HCT116 (cell line): ENCODE data around the gene HES6. TPM values are rescaled to one million over a fixed set of nuclear protein-coding genes. Genes with fewer than 3 reads are reported as not detected.

Experiments used
- ATAC-seq: fragments of 200-7000 bp; cut with Tn5 transposase; 2 replicates; pipeline ENCODE4 v1.9.1; 2020; ENCODE audit warnings: mild to moderate bottlenecking, moderate library complexity
- BruUV-seq: library from RNA; stranded (reverse); fragments of 400-500 nt; replicated peaks from 2 replicates; lab custom pipeline; 2021; lab: Mats Ljungman, UMichigan
- CTCF ChIA-PET: fragments of 300-600 bp; sonication (Branson Sonifier 250); formaldehyde crosslinking; loops from one replicate; lab custom pipeline; 2021; ENCODE audit warnings: antibody characterized with exemption; lab: Charles Lee
- POLR2A ChIA-PET: fragments of 300-600, 350-600 bp; sonication (Branson Sonifier 250); formaldehyde crosslinking; loops from one replicate; lab custom pipeline; 2021; ENCODE audit warnings: antibody characterized with exemption; lab: Charles Lee
- RAD21 ChIA-PET, 2 experiments: fragments of 300-600 bp; sonication (Branson Sonifier 250); formaldehyde crosslinking; loops; one replicate each; lab custom pipeline; 2023; ENCODE audit warnings: low total read pairs in 2 of 2; ENCODE audit not compliant: uncharacterized antibody in 2 of 2, unreplicated experiment in 2 of 2, low non-redundant PET in 1 of 2; lab: Charles Lee
- DNase-seq: peaks from one replicate; pipeline ENCODE4 v3.0.0-alpha.2; 2010; ENCODE audit warnings: low read depth, low spot score
- H2AFZ ChIP-seq: fragments of 200-600 bp; shearing (Covaris generic), sonication (generic); 2 replicates; pipeline ENCODE4 v1.6.1; 2017; ENCODE audit warnings: low read depth, mixed run types, mixed read lengths, antibody characterized with exemption, low read length; ENCODE audit not compliant: poor library complexity, severe bottlenecking
- H3K27ac ChIP-seq: 2 replicates; pipeline ENCODE4 v1.5.1; 2012; ENCODE audit warnings: low read depth, low read length
- H3K27me3 ChIP-seq: fragments of 200-600 bp; sonication (generic); 2 replicates; pipeline ENCODE4 v1.6.1; 2016; ENCODE audit warnings: mixed run types, low read length, mixed read lengths; ENCODE audit not compliant: insufficient read depth
- H3K36me3 ChIP-seq, 2 experiments: fragments of 200-500 bp in 1 of 2; fragments of 200-600 bp in 1 of 2; sonication (Bioruptor generic) in 1 of 2; sonication (generic) in 1 of 2; 2 replicates each; pipeline versions ENCODE4 v1.5.1 to v1.6.1; 2014 to 2016; ENCODE audit warnings: low read length in 2 of 2, inconsistent platforms in 1 of 2, mixed read lengths in 1 of 2, mixed run types in 1 of 2; ENCODE audit not compliant: insufficient read depth in 2 of 2, control insufficient read depth in 1 of 2
- H3K4me1 ChIP-seq, 2 experiments: fragments of 200-600 bp in 1 of 2; sonication (generic) in 1 of 2; 2 replicates each; pipeline versions ENCODE4 v1.5.1 to v1.6.1; 2012 to 2017; ENCODE audit warnings: low read length in 2 of 2, inconsistent platforms in 1 of 2, mild to moderate bottlenecking in 1 of 2, mixed read lengths in 1 of 2, mixed run types in 1 of 2, moderate library complexity in 1 of 2; ENCODE audit not compliant: insufficient read depth in 2 of 2, control insufficient read depth in 1 of 2
- H3K4me2 ChIP-seq: fragments of 200-600 bp; sonication (generic); 2 replicates; pipeline ENCODE4 v1.6.1; 2017; ENCODE audit warnings: mixed run types, low read length, mixed read lengths
- H3K4me3 ChIP-seq, 2 experiments: fragments of 200-600 bp in 1 of 2; sonication (generic) in 1 of 2; replicated peaks in 1 of 2; 2 replicates each; pipeline ENCODE4 v1.5.1; 2011 to 2016; ENCODE audit warnings: low read length in 2 of 2, control low read depth in 1 of 2, low read depth in 1 of 2, mild to moderate bottlenecking in 1 of 2, mixed read lengths in 1 of 2, mixed run types in 1 of 2
- H3K79me2 ChIP-seq: fragments of 200-600 bp; sonication (generic); 2 replicates; pipeline ENCODE4 v1.6.1; 2017; ENCODE audit warnings: mild to moderate bottlenecking, mixed run types, low read length, moderate library complexity, mixed read lengths; ENCODE audit not compliant: insufficient read depth
- H3K9ac ChIP-seq: fragments of 200-600 bp; sonication (generic); 2 replicates; pipeline ENCODE4 v1.6.1; 2016; ENCODE audit warnings: low read length, mixed read lengths
- H3K9me2 ChIP-seq: fragments of 200-600 bp; sonication (generic), shearing (Covaris generic); 2 replicates; pipeline ENCODE4 v1.6.1; 2017; ENCODE audit warnings: mixed run types, mild to moderate bottlenecking, moderate library complexity; ENCODE audit not compliant: insufficient read depth
- H3K9me3 ChIP-seq, 2 experiments: fragments of 200-500 bp in 1 of 2; fragments of 200-600 bp in 1 of 2; sonication (Bioruptor generic) in 1 of 2; sonication (generic) in 1 of 2; 2 replicates each; pipeline ENCODE4 v1.6.1; 2014 to 2017; ENCODE audit warnings: low read length in 2 of 2, mixed read lengths in 2 of 2, inconsistent platforms in 1 of 2, low read depth in 1 of 2, mild to moderate bottlenecking in 1 of 2, mixed run types in 1 of 2, moderate library complexity in 1 of 2; ENCODE audit not compliant: control insufficient read depth in 1 of 2, insufficient read depth in 1 of 2
- H4K20me1 ChIP-seq: fragments of 200-600 bp; sonication (generic), shearing (Covaris generic); 2 replicates; pipeline ENCODE4 v1.6.1; 2017; ENCODE audit warnings: mixed run types, mild to moderate bottlenecking, moderate library complexity; ENCODE audit not compliant: insufficient read depth
- CEBPB ChIP-seq: IDR thresholded peaks from 2 replicates; pipeline ENCODE4 v1.6.1; 2012; ENCODE audit warnings: low read depth
- ELF1 ChIP-seq: IDR thresholded peaks from 2 replicates; pipeline ENCODE4 v1.6.1; 2012; ENCODE audit warnings: low read depth, borderline replicate concordance
- EZH2 ChIP-seq: fragments of 200-600 bp; sonication (generic); IDR thresholded peaks from 2 replicates; pipeline ENCODE4 v1.6.1; 2017; ENCODE audit warnings: antibody characterized with exemption, mixed run types
- FOSL1 ChIP-seq: IDR thresholded peaks from 2 replicates; pipeline ENCODE4 v1.6.1; 2012; ENCODE audit warnings: low read depth
- JUND ChIP-seq: IDR thresholded peaks from 2 replicates; pipeline ENCODE4 v1.6.1; 2012
- POLR2A ChIP-seq: IDR thresholded peaks from 2 replicates; pipeline ENCODE4 v1.7.0; 2011; ENCODE audit warnings: borderline replicate concordance; ENCODE audit not compliant: insufficient read depth, insufficient read length; ENCODE audit errors: extremely low read depth
- RAD21 ChIP-seq: IDR thresholded peaks from 2 replicates; pipeline ENCODE4 v1.6.1; 2012; ENCODE audit warnings: low read depth, mild to moderate bottlenecking
- SIN3A ChIP-seq: IDR thresholded peaks from 2 replicates; pipeline ENCODE4 v1.6.1; 2012; ENCODE audit warnings: low read depth
- TCF7L2 ChIP-seq: IDR thresholded peaks from 2 replicates; pipeline ENCODE4 v1.7.0; 2011; ENCODE audit warnings: borderline replicate concordance, inconsistent platforms; ENCODE audit not compliant: insufficient read depth, insufficient read length; ENCODE audit errors: extremely low read depth
- YY1 ChIP-seq: IDR thresholded peaks from 2 replicates; pipeline ENCODE4 v1.6.1; 2011; ENCODE audit warnings: low read length, low read depth, moderate library complexity, mild to moderate bottlenecking; ENCODE audit not compliant: insufficient replicate concordance; ENCODE audit errors: extremely low read depth
- ZFX ChIP-seq: fragments of 450-650 bp; IDR thresholded peaks from 2 replicates; pipeline ENCODE4 v1.6.1; 2017
- ZNF274 ChIP-seq: fragments of 200-500 bp; sonication (Bioruptor generic); IDR thresholded peaks from 2 replicates; pipeline ENCODE4 v1.6.1; 2014; ENCODE audit warnings: mild to moderate bottlenecking, low read depth, low read length, inconsistent platforms
- intact Hi-C: fragments of 100-400 bp; cut with micrococcal nuclease; formaldehyde crosslinking; loops from 2 replicates; pipeline ENCODE4 v1.10.0; 2022
- total RNA-seq: library from RNA; stranded (reverse); gene quantifications from one replicate; pipeline ENCODE4 v1.2.1, GENCODE V29; 2021; ENCODE audit not compliant: unreplicated experiment
- TF ChIP-seq, protein P1 (sequence below): IDR thresholded peaks from 2 replicates; pipeline ENCODE4 v1.6.1; 2012
- TF ChIP-seq, protein P2 (sequence below): IDR thresholded peaks from 2 replicates; pipeline ENCODE4 v1.6.1; 2012; ENCODE audit warnings: low read depth
- TF ChIP-seq, protein P3 (sequence below): IDR thresholded peaks from 2 replicates; pipeline ENCODE4 v1.6.1; 2012
- TF ChIP-seq, protein P4 (sequence below): IDR thresholded peaks from 2 replicates; pipeline ENCODE4 v1.6.1; 2011; ENCODE audit warnings: mild to moderate bottlenecking, low read length, moderate library complexity; ENCODE audit not compliant: insufficient replicate concordance; ENCODE audit errors: extremely low read depth

HES6 gene
- total RNA-seq, 1 experiment from 2014 or later, result 47.8 TPM

DNA sequence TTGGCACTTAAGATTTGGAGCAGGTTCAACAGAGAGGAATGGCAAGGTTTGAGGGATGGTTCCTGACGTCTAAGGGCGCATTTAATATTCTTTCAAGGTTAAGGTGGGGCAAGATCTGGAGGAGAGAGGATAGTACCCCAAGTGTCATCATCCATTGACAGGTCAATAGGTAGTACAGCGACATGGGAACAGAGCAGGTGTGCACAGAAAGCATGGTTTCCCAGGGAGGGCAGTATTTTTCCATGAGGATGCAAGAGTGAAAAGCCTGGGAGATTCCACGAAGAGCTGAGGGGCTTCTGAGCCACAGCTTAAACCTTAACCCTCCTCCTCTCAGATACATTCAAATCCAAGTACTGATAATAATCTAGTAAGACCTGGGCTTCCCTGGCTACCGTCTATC is 9.1 kb downstream of the HES6 start:
- H3K9me2 ChIP-seq, result no peaks in the 10 kb centered on the region
- H3K27ac ChIP-seq, result no peak overlapping the region
- peaks cover 2 to 12% of the 10 kb centered on the region in 2 experiments; a peak in 3 of 4 replicates for H3K4me1 ChIP-seq
- no peaks in the 10 kb centered on the region for H4K20me1 ChIP-seq
- no peaks in the 10 kb centered on the region for H3K79me2 ChIP-seq
- no peaks in the 10 kb centered on the region for H3K9me3 ChIP-seq
- ATAC-seq, result no peak
- TF ChIP-seq TCF7L2 (no peak), SIN3A (no peak), JUND (no peak), ZNF274 (no peak)
- TF ChIP-seq, protein P1, sequence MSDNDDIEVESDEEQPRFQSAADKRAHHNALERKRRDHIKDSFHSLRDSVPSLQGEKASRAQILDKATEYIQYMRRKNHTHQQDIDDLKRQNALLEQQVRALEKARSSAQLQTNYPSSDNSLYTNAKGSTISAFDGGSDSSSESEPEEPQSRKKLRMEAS, result no peak
- intact Hi-C loops, result no loop called here
- no peaks in the 10 kb centered on the region for H3K27me3 ChIP-seq
- DNase-seq, result no peak
- H3K36me3 ChIP-seq, result no peaks in the 10 kb centered on the region
- RAD21 ChIA-PET, result no interaction called here
- no peak overlapping the region for H3K9ac ChIP-seq
- BruUV-seq, result no TSS peak
- no peak overlapping the region for H3K4me3 ChIP-seq
- CTCF ChIA-PET, result no interaction called here
- POLR2A ChIA-PET, result no interaction called here
- H2AFZ ChIP-seq, result no peak overlapping the region
- no peak overlapping the region for H3K4me2 ChIP-seq

DNA sequence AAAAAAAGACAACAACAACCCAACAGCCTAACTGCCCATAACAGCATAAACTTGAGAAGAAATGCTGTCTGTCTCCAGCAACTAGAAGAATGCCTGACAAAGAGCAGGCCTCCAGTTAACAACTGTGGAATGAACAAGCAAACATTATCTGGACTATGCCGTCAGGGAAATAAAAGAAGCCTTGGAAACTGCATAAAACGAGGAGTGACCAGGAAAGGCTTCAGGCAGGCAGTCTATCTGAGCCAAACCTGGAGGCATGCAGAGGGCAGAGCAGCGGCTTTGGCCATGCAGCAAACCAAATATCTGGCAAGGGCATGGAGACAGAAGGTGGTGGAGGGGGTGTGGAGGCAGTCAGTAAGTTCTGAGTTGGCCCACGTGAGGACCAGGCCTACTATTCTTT is 11.1 kb downstream of the HES6 start:
- no TSS peak for BruUV-seq
- no peaks in the 10 kb centered on the region for H3K79me2 ChIP-seq
- H3K4me2 ChIP-seq, result no peak overlapping the region
- ChIA-PET POLR2A (no interaction called here), CTCF (no interaction called here), RAD21 (no interaction called here)
- H2AFZ ChIP-seq, result no peak overlapping the region
- H3K9me3 ChIP-seq, result no peaks in the 10 kb centered on the region
- H3K36me3 ChIP-seq, result no peaks in the 10 kb centered on the region
- H4K20me1 ChIP-seq, result no peaks in the 10 kb centered on the region
- intact Hi-C loops, result no loop called here
- no peaks in the 10 kb centered on the region for H3K27me3 ChIP-seq
- H3K4me1 ChIP-seq, result no peaks in the 10 kb centered on the region
- no peaks in the 10 kb centered on the region for H3K9me2 ChIP-seq
- ATAC-seq (no peak), DNase-seq (no peak)
- H3K4me3 ChIP-seq, result no peak overlapping the region
- H3K27ac ChIP-seq, result no peak overlapping the region
- H3K9ac ChIP-seq, result no peak overlapping the region
- TF ChIP-seq ZFX, result no peak
- no peak for TF ChIP-seq EZH2
- no peak for TF ChIP-seq ZNF274
- TF ChIP-seq, protein P2, sequence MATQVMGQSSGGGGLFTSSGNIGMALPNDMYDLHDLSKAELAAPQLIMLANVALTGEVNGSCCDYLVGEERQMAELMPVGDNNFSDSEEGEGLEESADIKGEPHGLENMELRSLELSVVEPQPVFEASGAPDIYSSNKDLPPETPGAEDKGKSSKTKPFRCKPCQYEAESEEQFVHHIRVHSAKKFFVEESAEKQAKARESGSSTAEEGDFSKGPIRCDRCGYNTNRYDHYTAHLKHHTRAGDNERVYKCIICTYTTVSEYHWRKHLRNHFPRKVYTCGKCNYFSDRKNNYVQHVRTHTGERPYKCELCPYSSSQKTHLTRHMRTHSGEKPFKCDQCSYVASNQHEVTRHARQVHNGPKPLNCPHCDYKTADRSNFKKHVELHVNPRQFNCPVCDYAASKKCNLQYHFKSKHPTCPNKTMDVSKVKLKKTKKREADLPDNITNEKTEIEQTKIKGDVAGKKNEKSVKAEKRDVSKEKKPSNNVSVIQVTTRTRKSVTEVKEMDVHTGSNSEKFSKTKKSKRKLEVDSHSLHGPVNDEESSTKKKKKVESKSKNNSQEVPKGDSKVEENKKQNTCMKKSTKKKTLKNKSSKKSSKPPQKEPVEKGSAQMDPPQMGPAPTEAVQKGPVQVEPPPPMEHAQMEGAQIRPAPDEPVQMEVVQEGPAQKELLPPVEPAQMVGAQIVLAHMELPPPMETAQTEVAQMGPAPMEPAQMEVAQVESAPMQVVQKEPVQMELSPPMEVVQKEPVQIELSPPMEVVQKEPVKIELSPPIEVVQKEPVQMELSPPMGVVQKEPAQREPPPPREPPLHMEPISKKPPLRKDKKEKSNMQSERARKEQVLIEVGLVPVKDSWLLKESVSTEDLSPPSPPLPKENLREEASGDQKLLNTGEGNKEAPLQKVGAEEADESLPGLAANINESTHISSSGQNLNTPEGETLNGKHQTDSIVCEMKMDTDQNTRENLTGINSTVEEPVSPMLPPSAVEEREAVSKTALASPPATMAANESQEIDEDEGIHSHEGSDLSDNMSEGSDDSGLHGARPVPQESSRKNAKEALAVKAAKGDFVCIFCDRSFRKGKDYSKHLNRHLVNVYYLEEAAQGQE, result no peak
- TF ChIP-seq ELF1, result no peak
- no peak for TF ChIP-seq YY1
- TF ChIP-seq JUND, result no peak
- no peak for TF ChIP-seq POLR2A
- no peak for TF ChIP-seq FOSL1
- TF ChIP-seq, protein P1, result no peak
- TF ChIP-seq RAD21, result no peak
- no peak for TF ChIP-seq CEBPB
- TF ChIP-seq, protein P3, sequence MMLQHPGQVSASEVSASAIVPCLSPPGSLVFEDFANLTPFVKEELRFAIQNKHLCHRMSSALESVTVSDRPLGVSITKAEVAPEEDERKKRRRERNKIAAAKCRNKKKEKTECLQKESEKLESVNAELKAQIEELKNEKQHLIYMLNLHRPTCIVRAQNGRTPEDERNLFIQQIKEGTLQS, result no peak
- TF ChIP-seq, protein P4, sequence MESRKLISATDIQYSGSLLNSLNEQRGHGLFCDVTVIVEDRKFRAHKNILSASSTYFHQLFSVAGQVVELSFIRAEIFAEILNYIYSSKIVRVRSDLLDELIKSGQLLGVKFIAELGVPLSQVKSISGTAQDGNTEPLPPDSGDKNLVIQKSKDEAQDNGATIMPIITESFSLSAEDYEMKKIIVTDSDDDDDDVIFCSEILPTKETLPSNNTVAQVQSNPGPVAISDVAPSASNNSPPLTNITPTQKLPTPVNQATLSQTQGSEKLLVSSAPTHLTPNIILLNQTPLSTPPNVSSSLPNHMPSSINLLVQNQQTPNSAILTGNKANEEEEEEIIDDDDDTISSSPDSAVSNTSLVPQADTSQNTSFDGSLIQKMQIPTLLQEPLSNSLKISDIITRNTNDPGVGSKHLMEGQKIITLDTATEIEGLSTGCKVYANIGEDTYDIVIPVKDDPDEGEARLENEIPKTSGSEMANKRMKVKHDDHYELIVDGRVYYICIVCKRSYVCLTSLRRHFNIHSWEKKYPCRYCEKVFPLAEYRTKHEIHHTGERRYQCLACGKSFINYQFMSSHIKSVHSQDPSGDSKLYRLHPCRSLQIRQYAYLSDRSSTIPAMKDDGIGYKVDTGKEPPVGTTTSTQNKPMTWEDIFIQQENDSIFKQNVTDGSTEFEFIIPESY, result no peak
